OCI-LY1 (cell line): Measurements from ENCODE around the gene MC1R.

Source experiments
- H2AFZ ChIP-seq: fragments of 200-600 bp; sonication (generic), shearing (Covaris generic); 2 replicates; pipeline ENCODE4 v1.6.0; 2014; ENCODE audit warnings: antibody characterized with exemption, mild to moderate bottlenecking, low read length
- H3F3A ChIP-seq: fragments of 200-600 bp; sonication (generic), shearing (Covaris generic); 2 replicates; pipeline ENCODE4 v1.6.0; 2014; ENCODE audit warnings: mild to moderate bottlenecking, antibody characterized with exemption, low read length, moderate library complexity; ENCODE audit not compliant: insufficient read depth
- H3K27ac ChIP-seq: fragments of 200-600 bp; sonication (generic); 2 replicates; pipeline ENCODE4 v1.5.1; 2014; ENCODE audit warnings: low read length, mixed run types, mild to moderate bottlenecking, low read depth; ENCODE audit not compliant: poor library complexity, severe bottlenecking
- H3K27me3 ChIP-seq: fragments of 200-600 bp; sonication (generic); 2 replicates; pipeline ENCODE4 v1.6.0; 2014; ENCODE audit warnings: antibody characterized with exemption, mild to moderate bottlenecking, low read length, moderate library complexity; ENCODE audit not compliant: insufficient read depth
- H3K36me3 ChIP-seq: fragments of 200-600 bp; sonication (generic); 2 replicates; pipeline ENCODE4 v1.6.1; 2014; ENCODE audit warnings: mild to moderate bottlenecking, antibody characterized with exemption, low read length, moderate library complexity, mixed read lengths; ENCODE audit not compliant: insufficient read depth
- H3K4me1 ChIP-seq: fragments of 200-600 bp; sonication (generic); 2 replicates; pipeline ENCODE4 v1.5.1; 2014; ENCODE audit warnings: mild to moderate bottlenecking, low read length, moderate library complexity; ENCODE audit not compliant: insufficient read depth, severe bottlenecking
- H3K4me2 ChIP-seq: fragments of 200-600 bp; sonication (generic), shearing (Covaris generic); 2 replicates; pipeline ENCODE4 v1.6.1; 2014; ENCODE audit warnings: low read length
- H3K4me3 ChIP-seq: fragments of 200-600 bp; sonication (generic); 2 replicates; pipeline ENCODE4 v1.5.1; 2014; ENCODE audit warnings: low read length, low read depth, mild to moderate bottlenecking, mixed read lengths; ENCODE audit not compliant: poor library complexity, severe bottlenecking
- H3K79me2 ChIP-seq: fragments of 200-600 bp; shearing (Covaris generic); 2 replicates; pipeline ENCODE4 v1.6.1; 2016; ENCODE audit warnings: mixed run types, low read length, mixed read lengths; ENCODE audit not compliant: insufficient read depth
- H3K9ac ChIP-seq: fragments of 200-600 bp; sonication (generic), shearing (Covaris generic); 2 replicates; pipeline ENCODE4 v1.6.1; 2014; ENCODE audit warnings: mild to moderate bottlenecking, low read length, mixed read lengths
- H3K9me2 ChIP-seq: fragments of 200-600 bp; sonication (generic), shearing (Covaris generic); 2 replicates; pipeline ENCODE4 v1.6.1; 2014; ENCODE audit warnings: low read depth, mild to moderate bottlenecking, low read length, mixed read lengths
- H3K9me3 ChIP-seq: fragments of 200-600 bp; shearing (Covaris generic); 2 replicates; pipeline ENCODE4 v1.6.1; 2014; ENCODE audit warnings: low read length, mixed read lengths
- H4K20me1 ChIP-seq: fragments of 200-600 bp; sonication (generic), shearing (Covaris generic); 2 replicates; pipeline ENCODE4 v1.6.0; 2016; ENCODE audit warnings: mild to moderate bottlenecking, low read length; ENCODE audit not compliant: insufficient read depth
- CTCF ChIP-seq: fragments of 200-600 bp; sonication (generic), shearing (Covaris generic); IDR thresholded peaks from 2 replicates; pipeline ENCODE4 v1.5.1; 2017; ENCODE audit warnings: mild to moderate bottlenecking, antibody characterized with exemption, low read length, moderate library complexity, mixed read lengths
- EZH2 ChIP-seq: fragments of 200-600 bp; sonication (generic), shearing (Covaris generic); IDR thresholded peaks from 2 replicates; pipeline ENCODE4 v1.8.0; 2017; ENCODE audit warnings: borderline replicate concordance, mixed run types, mild to moderate bottlenecking, antibody characterized with exemption, low read length, moderate library complexity, mixed read lengths

MC1R gene

GRCh38 chr16:89893642-89894548 is 24.8 kb upstream of the MC1R start:
- Histone ChIP-seq H3K4me2 (no peak overlapping the region), H2AFZ (no peak overlapping the region), H3K27ac (no peak overlapping the region), H3K79me2 (no peaks in the 10 kb centered on the region), H3K36me3 (peaks cover 89% of the 10 kb centered on the region), H3K27me3 (no peaks in the 10 kb centered on the region), H3K4me3 (no peak overlapping the region), H3K9me3 (no peaks in the 10 kb centered on the region), H3K9me2 (no peaks in the 10 kb centered on the region), H3F3A (no peaks in the 10 kb centered on the region), H4K20me1 (no peaks in the 10 kb centered on the region), H3K9ac (no peak overlapping the region), H3K4me1 (no peaks in the 10 kb centered on the region)
- TF ChIP-seq CTCF (no peak), EZH2 (no peak)

GRCh38 chr16:89895482-89896250 is 23.0 kb upstream of the MC1R start:
- H3F3A ChIP-seq: no peaks in the 10 kb centered on the region
- TF ChIP-seq CTCF (no peak), EZH2 (no peak)
- H3K9me2 ChIP-seq: no peaks in the 10 kb centered on the region
- no peaks in the 10 kb centered on the region for H3K9me3 ChIP-seq
- H3K9ac ChIP-seq: no peak overlapping the region
- peaks cover 94% of the 10 kb centered on the region for H3K36me3 ChIP-seq
- no peak overlapping the region for H2AFZ ChIP-seq
- H3K4me2 ChIP-seq: no peak overlapping the region
- H4K20me1 ChIP-seq: no peaks in the 10 kb centered on the region
- no peak overlapping the region for H3K4me3 ChIP-seq
- no peaks in the 10 kb centered on the region for H3K27me3 ChIP-seq
- H3K79me2 ChIP-seq: no peaks in the 10 kb centered on the region
- H3K4me1 ChIP-seq: no peaks in the 10 kb centered on the region
- H3K27ac ChIP-seq: no peak overlapping the region

DNA sequence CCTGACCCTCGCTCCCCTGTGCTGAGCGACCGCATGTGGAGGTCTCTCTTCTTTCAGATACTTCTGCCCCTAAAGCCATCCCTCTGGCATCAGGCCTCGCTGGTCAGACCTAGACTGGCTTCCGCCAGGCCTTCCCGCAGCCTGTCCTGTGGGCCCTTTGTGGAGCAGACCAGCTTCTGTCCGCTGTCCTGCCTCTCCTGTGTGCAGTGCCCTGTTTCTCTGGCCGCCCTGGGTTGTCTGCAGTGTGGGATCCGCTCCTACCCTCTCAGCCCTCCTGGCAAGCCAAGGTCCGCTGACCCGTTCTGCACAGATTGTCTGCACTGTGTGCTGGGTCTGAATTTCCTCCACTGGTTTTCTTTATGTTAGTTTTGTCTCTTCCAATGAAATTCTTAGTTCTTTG is 21.5 kb upstream of the MC1R start:
- H3K27me3 ChIP-seq: no peaks in the 10 kb centered on the region
- H3K79me2 ChIP-seq: no peaks in the 10 kb centered on the region
- peaks cover 85% of the 10 kb centered on the region for H3K36me3 ChIP-seq
- no peaks in the 10 kb centered on the region for H4K20me1 ChIP-seq
- no peaks in the 10 kb centered on the region for H3K9me3 ChIP-seq
- no peak overlapping the region for H3K27ac ChIP-seq
- TF ChIP-seq CTCF (no peak), EZH2 (no peak)
- H3K4me1 ChIP-seq: no peaks in the 10 kb centered on the region
- no peak overlapping the region for H3K4me3 ChIP-seq
- H2AFZ ChIP-seq: no peak overlapping the region
- no peaks in the 10 kb centered on the region for H3F3A ChIP-seq
- H3K9ac ChIP-seq: no peak overlapping the region
- no peaks in the 10 kb centered on the region for H3K9me2 ChIP-seq
- no peak overlapping the region for H3K4me2 ChIP-seq
